ENCODE data around the gene SMAD6.

Gene SMAD6

DNA sequence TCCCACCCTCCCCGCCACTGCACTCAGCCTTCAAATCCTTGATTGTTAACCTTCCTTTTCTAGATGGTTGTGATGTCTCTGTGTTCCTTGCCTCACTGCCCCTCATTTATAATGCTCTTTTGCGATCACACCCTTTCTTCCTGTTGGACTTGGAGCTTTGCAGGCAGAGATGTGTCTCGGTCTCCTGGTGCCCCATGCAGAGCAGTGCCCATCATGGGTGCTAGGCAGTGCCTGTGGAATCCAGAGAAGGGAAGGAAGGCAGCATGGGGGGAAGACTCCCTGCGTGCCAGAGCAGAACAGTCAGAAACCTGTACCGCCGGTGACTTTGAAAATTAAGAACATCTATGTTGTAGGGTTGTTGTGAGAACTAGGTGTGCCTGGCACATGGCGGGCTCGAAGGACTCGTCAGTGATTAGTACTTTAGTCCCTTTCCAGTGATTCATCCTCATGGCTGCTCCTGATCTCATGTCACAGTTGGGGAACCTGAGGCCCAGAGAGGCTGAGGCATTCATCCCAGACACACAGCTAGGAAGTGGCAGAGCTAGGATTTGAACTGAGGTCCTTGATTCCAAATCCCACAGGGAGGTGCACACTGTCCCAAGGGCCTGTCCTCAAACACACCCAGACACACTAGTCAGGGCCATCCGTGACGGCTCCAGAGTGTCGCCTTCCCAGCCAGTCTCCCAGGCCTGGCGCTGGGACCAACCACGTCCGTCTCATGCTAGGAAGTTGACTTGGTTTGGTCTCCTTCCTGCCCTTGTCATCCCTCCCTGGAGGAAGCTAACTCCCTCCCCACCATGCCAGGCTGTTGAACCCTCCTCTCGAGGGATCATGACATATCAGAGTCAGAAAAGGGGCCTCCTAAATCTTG is 58.3 kb downstream of the SMAD6 start:
- peak; percentile 92 for DNase-seq (ENCODE audit: low spot score)

DNA sequence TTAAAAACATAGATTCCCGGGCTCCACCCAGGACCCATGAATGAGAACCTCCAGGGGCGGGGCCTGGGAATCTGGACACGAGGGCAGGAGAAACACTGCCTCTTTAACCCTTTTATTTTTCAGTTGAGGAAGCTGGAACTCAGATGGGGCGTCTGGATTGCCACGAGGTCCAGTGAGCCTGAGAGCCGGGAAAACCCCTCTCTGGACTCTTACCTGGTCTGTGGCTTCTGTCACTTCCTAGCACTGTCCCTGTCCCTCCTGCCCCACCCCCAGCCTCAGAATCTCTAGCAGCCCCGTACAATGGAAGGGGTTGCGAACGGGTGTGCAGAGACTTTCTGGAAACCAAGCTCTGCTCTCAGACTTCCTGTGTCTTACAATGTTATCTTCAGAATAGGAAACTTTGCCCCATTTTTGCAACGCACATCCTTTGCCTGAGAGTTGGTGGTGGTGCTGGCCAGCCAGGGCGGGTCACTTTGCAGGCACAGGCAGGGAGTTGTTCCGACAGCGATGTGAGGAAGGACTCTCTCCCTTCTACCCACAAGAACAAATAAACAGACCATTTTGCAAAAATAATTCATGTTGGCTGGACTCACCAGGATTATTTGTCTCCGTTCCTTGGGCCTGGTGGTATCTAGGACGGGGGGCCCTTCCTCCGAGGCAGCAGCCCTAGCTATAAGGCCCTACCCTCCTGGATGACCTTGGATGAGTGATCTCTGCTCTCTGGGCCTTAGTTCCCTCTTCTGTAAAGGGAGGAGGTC is 59.1 kb downstream of the SMAD6 start:
- no peak for DNase-seq (ENCODE audit: low spot score)

DNA sequence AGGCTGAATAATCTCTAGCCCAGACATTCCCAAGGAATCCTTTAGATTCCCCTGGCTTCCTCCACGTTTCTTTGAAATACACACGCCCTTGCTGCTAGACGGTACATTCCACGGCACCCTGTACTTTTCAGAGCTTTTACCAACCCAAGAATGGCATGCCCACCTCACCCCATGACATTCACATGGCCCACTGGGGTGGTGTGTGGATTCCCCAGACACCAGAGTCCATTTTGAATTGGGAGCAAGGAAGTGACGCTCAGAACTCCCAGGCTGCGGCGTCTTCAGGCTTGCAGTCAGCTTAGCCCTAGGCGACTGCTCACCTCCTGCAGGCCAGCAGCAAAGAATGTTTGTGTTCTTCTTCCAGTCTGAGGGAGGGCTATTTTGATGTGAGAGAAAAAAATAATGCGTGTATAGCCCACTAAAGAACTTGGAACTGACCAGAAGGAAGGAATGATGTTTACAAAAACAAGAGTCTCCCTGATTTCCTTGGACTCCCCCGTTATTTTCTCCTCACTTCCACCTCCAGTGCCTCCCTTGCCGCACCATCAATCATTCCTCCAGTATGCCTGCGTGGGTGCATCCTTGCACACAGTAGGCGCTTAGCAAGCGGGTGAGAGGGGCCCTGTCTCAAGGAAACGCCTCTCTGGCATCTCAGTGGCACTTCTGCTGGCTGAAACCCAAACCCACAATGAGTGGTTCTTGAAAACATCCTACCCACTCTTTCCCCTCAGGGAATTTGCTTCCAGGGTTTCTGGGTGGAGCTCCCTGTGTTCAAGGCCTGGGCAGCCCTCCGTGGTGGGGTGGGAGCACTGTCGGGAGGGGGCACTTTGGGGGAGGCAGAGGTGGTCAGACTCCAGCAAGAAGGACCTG is 59.9 kb downstream of the SMAD6 start:
- DNase-seq (ENCODE audit: low spot score): no peak

DNA sequence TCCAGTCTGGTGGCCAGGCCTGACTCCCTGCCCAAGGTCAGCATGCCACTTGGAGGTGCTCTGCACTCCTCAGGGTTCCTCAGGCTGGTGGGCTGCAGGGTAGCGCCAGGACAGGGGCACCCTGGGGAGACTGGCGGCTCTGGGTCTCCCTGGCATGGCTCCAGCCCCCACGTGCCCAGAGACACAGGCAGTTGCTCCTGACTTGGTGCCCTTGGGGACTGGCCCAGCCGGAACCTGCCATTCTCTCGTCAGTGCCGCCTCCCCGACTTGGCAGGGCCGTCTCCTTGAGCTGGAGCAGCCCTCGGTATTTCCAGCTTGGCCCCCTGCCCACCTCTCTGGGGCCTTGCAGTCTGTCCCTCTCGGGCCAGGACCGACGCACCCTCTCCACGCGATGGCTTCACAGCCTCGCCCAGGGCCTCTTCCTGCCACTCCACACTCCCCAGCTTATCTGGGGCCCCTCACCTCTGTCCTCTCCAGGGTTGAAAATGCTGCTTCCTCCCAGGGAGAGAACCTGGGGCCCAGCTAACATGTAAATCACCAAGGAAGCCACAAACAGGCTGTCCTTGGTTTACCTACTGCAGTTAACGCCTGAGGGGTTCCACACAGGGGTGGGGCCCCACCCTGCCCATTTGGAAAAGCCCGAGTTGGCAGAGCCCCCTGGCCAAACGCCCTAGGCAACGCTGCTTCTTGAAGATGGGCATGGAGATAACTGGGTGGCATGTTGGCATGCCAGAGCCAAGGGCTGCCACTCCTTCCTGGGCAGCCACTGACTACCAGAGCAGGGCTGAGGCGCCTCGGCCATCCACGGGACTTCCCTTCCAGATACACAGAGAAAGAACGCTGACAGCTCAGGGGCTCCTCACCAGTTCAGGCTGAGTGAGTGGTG is 61.4 kb downstream of the SMAD6 start:
- DNase-seq (ENCODE audit: low spot score): no peak

DNA sequence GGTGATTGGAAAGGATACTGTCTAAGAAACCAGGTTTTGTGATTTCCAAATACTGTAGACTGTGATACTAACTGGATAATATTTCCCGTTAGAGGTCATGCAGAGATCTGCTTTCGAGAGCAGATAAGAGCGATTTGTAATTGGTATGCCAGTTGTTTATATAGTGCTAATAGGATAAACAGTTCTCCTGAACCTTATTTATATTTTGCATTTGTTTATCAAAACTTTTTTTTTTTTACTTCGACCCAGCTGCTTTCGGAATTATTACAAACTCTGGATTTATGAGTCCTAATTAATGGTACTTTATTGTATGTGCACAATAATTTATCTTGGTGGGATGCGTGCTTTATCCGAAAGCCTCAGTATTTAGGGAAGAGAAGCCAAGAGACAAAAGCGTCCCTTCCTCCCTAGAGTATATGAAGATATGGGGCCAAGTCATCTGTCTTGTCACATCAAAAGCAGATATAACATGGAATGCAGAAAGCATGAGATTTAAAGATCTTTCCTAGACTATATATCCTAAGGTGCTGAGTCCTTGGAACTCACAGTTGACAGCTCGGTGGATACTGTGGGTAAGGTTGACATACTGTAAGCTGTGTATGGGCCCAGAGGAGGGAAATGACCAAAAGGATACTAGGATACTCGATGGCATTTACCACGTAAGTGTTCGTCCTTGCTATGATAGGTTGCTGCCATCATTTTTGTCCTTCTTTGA is 62.2 kb downstream of the SMAD6 start:
- DNase-seq (ENCODE audit: low spot score): no peak

DNA sequence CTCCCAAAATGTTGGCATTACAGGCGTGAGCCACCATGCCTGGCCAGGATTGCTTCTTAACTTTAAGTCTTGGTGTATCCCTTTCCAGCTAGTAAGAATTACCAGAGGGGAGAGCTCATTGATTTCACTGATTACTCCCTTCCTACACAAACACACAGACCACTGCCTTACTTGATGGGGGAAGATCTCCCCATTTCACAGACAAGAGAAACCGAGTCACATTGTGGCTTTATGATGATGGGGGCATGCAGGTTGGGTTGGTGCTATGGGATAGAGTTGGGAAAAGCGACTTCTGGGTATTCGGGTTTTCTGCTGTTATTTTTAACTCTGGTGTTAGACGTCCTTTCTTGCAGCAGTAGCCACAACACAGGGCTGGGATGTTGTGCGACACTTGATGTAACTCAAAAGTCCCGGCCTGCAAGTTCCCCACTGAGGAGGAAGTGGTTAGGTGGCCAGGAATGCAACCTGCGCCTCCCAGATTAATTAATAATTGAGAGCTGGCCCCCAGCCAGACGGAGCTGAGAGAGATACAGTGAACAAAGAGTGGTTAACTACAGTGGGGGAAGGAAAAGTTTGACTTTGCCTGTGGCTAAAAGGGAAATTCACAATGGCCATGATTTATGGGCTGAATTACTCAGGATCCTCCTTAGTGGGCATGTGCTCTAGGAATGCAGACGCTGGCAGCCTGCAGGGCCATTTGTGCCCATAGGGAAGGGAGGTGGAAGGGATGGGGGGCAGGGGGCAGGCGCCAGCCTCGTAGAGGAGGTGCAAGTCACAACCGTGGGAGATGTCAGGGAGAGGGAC is 63.6 kb downstream of the SMAD6 start:
- peak; percentile 99 for DNase-seq (ENCODE audit: low spot score)

DNA sequence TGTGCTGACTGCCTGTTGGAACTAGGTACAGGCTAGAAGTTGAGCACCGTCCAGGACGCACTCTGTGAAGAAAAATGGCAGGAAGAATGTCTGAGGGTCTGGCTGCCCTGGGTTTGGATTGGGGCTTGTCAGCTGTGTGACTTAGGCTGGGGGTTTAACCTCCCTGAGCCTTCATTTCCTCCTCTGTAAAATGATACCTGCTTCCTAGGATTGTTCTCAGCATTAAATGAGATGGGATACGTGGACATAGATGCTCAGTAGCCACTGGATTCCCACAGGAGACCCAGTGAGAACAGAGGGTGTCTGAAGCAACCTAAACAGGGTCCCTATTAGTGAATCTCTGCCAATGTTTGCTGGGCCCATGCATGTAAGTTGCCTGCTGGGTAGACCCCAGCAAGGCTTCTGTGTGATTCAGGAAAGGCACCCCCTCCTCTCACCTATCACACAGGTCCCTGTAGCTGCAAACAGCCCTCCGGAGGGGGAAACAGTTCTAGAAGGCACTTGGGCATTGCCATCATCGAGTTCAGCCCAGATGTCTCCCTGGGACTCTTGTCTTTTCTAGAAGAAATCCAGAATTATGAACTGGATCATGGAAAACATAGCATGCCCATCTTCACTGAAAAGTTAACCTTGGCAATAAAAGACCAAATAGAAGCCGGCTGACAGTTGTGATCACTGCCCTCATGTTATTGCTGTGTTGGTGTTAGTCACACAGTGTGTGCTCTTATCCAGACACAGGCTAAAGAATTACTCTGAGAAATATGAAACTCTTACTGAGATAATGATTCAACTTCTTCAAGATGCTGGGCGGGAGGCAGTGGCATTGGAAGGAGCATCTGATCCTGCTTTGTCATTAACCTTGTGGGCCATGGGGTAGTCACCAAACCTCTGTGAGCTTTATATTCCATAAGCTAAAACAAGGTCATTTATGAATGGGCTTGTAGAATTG is 64.5 kb downstream of the SMAD6 start:
- DNase-seq (ENCODE audit: low spot score): no peak

DNA sequence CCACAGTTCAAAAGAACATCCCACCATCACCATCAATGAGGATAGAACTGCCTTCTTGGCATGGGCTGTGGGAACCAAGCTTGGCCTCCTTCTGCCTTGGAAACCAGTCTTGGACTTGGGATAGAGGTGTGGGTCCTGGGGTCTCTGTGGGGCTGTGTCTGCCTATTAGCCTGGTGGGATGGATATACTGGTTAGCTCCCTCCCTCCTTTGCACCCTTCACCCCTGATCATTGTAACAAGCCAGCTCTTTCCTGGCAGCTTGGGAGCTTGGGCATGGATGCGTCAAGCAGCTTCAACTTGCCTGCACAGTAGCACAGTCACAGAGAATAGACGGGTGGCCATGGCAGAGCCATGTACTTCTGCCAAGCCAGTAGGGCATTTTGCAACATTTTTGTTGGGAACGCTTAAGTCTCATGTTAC is 65.2 kb downstream of the SMAD6 start:
- DNase-seq (ENCODE audit: low spot score): no peak

DNA sequence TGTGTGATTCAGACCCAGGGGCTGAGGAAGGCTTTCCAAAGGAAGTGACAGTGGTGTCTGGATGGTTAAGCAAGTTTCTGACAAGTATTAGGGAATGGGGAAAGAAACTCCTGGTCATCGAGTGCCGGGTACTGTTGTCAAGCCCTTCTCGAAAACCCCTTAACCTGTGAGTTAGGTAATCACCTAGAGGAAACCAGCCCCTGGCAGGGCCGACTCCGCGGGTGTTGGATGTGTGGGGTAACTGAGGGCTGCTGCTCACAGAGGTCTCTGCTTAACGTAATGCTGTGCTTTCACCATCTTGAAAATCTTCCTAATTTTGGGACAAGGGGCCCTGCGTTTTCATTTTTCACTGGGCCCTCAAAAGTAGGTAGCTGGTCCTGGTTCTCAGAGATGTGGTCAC is 67.0 kb downstream of the SMAD6 start:
- no peak for DNase-seq (ENCODE audit: low spot score)

DNA sequence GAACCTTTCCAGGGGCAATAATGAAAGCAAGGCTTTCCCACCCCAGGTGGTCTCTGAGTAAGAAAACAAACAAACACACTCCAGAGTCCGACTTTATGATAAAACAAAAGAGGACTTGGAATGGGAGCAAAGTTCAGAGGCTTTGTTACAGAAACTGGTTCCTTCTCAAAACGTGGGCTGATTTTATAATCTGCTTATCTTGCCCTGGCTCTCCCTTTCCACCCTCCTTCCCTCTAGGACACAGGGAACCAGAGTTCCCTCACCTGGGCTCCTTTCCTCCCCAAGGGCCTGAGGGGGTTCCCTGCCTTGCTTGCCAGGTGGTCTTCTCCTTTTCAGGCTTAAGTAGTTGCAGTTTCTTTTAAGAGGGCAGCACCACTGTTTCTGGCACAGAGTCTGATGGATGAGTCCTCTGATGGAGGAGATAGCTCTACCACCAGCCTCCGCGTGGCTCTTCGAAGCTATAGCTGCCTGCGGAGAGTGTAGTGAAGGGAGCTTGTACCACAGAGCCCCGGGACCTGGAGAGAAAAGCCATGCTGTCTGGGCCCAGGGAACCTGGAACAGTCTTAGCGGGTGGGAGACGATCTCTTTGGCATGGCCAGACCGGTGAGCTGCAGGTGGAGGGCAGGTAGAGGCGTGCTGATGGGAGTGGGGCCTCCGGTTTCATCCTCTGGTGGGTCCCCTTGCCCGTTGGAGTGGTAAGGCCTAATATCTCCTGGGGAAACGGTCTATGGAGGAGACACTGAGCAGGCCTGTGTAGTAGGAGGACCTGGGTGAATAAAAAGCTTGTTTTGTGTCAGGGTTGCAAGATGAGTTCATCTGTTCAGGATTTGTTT is 68.7 kb downstream of the SMAD6 start:
- no peak for DNase-seq (ENCODE audit: low spot score)

DNA sequence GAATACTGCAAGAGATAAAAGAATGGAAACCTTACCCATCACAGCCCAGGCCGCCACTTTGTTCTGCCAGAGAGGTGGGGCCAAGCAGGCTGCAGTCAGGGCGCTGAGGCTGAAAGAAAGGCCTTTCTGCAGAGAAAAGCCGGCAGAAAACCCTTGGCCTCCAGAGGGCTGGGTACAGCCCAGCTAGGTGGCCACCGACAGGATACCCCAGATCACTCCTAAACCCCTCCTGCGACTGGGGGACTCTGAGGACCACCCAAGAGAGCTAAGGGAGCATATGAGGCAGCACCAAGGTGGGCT is 69.3 kb downstream of the SMAD6 start:
- DNase-seq (ENCODE audit: low spot score): no peak

DNA sequence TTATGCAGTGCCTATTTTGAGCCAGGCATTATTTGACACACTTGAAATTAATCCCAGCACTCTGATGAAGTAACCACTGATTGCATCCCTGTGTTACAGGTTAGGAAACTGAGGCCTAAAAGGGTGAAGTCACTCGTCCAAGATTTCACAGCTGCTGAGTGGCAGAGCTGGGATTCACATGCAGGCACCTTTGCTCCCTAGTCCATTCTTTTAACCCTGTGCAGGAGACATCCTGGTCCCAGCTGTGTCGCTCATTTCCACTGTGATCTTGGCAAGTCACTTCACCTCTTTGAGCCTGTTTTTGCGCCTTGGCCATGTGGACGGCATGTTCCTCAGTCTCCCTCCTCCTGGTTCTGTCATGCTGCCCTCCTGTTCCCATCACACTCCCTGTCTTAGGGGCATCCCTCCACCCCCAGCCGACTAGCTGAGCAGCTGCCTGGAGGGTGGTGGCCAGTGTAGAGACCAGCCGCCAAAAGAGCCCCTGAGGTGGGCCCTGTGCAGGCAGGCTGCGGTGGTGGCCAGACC is 70.6 kb downstream of the SMAD6 start:
- DNase-seq (ENCODE audit: low spot score): no peak

DNA sequence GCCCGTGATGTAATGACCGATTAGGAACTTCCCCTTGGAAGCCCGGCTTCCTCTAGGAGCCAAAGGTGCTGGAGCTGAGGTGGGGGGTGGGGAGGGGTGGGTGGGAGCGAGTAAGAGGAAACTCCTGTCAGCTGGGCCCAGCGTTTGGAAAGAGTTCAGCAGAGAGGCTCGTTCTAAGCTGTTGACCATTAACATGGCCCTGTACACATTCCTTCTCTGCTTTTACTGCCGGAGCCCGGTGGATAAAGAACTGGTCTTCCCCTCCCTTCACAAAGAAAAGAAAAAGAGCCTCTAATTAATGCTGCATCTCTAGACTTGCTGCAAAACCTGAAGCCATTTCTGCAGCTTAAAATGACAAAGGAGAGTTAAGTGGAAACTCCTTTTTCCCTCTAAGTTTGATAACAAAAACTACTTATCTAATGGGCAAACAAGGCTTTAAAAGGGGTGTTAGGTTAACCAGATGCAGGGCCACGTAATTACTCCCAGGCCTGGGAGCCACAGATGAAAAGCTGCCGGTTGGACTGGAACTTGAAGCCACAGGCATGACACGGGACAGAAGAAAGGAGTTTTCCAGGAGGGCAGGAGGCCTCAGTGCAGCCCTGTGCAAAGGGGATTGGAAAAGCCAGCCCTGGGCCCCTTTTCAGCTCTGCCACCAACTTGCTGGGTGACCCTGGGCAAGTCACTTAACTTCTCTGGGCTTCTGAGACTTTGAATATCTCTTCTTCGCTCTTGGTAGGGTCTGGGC is 71.3 kb downstream of the SMAD6 start:
- DNase-seq (ENCODE audit: low spot score): no peak

DNA sequence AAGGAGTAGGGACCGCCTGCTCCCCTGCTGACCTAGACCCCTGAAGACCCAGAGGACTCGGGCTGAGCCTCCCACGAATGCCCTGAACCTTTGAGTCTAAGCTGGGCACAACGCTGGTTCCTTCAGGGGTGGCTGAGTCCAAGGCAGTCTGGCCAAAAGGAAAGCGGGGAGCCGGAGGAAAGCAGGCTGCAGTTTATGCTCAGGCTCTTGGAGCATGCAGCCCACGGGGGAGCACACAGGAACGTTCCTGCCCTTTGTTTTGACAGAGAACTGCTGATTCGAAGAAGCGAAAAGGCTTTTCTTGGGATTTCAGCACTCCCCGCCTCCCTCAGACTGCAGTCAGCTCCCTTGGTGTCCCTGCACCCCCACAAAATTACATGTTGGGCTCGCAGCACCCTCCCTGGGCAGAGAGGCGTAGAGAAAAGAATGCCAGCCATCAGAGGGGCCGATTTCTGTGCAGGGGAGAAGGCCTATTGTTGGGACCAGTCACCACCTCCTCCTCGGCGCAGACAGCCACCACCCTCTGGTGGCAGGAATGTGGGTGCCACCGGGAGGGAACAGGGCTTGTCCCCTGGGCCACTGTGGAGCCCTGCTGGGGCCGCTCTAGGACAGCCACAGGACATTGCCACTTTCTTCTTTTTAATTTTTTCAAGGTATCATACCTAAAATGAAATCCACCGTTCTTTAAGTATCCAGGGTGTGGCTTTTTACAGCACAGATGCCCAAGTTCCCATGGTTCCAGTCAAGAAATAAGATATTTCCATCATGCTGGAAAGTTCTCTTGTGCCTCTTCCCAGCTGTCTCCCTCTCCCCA is 72.2 kb downstream of the SMAD6 start:
- peak; percentile 84 for DNase-seq (ENCODE audit: low spot score)

DNA sequence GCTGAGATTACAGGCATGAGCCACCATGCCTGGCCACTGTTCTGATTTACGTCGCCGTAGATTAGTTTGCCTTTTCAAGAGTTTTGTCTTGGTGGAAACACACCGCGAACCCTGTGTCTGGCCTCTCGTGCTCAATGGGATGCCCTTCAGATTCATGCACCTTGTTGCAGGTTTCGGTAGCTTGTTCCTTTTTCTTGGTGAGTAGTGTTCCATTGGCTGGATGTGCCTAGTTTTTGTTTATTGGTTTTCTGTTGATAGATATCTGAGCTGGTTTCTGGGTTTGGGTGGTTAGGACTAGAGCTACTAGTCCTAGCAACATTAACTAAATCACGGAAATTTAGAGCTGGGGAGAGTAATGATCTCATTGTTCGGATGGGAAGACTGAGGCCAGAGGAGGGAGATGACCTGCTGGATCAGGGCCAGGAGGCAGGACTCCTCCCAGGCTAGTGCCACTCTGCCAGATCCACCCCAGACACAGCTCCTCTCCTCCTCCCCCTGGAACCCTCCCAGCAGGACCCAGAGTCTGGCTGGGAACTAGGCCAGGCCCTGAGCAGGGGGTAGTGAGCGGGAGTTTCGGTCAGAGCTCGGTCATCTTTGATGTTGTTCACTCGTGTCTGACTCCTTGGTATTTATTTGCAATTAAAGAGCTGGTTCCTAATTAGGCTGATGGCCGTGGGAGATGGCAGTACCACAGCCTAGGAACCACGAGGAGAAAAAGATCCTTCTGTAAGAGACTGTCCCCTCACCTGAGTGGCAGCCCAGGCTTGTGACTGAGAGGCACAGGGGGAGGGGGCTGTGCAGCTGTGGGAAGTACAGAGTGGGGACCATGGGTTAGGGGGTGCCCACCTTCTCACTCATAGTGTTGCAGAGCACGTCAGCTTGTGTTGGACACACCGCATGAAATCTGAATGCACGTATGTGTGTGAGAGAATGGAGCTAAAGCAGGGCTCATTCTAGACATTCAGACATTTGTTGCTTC is 73.4 kb downstream of the SMAD6 start:
- DNase-seq (ENCODE audit: low spot score): no peak
